ENCODE results near the gene GLG1.
"Not testable (repeated sequence)": the region's sequence is repeated elsewhere in the genome, so short reads cannot be mapped to it uniquely, and the experiment has no call there.

Gene GLG1

GRCh38 chr16:74430036-74430712 lies 176.7 kb downstream of the GLG1 start:
- DNase-seq: not testable (repeated sequence)

GRCh38 chr16:74428493-74428892 lies 178.4 kb downstream of the GLG1 start:
- DNase-seq: not testable (repeated sequence)

- DNase-seq: not testable (repeated sequence)
These were observed 181.2 kb downstream of the GLG1 start for GRCh38 chr16:74425751-74426150.

- DNase-seq: not testable (repeated sequence)
These were observed 183.2 kb downstream of the GLG1 start for GRCh38 chr16:74423721-74424120.

- not testable (repeated sequence) for DNase-seq
These were observed 184.8 kb downstream of the GLG1 start for GRCh38 chr16:74422086-74422485.

GRCh38 chr16:74421482-74421785 lies 185.5 kb downstream of the GLG1 start:
- DNase-seq: not testable (repeated sequence)

GRCh38 chr16:74420612-74421481 lies 186.1 kb downstream of the GLG1 start, which contains the start of gene CLEC18B:
Gene CLEC18B, minus strand, starts transcription at chr16:74421478. Its CDS starts 208 bp downstream, at chr16:74421270.
- not testable (repeated sequence) for DNase-seq

- not testable (repeated sequence) for DNase-seq
These were observed 187.1 kb downstream of the GLG1 start for GRCh38 chr16:74419811-74420210.

- not testable (repeated sequence) for DNase-seq
These were observed 189.0 kb downstream of the GLG1 start for GRCh38 chr16:74417897-74418296.

GRCh38 chr16:74413920-74414319 lies 193.0 kb downstream of the GLG1 start:
- not testable (repeated sequence) for DNase-seq

GRCh38 chr16:74413485-74413884 lies 193.4 kb downstream of the GLG1 start:
- DNase-seq: not testable (repeated sequence)

- DNase-seq: not testable (repeated sequence)
These were observed 194.0 kb downstream of the GLG1 start for GRCh38 chr16:74412775-74413390.

GRCh38 chr16:74412138-74412774 lies 194.7 kb downstream of the GLG1 start:
- not testable (repeated sequence) for DNase-seq

- DNase-seq: not testable (repeated sequence)
These were observed 195.9 kb downstream of the GLG1 start for GRCh38 chr16:74410981-74411380.

- DNase-seq: not testable (repeated sequence)
These were observed 196.6 kb downstream of the GLG1 start for GRCh38 chr16:74410057-74410957.

- DNase-seq: not testable (repeated sequence)
These were observed 197.5 kb downstream of the GLG1 start for GRCh38 chr16:74409185-74409981.

- peak; percentile 26 for DNase-seq
These were observed 199.6 kb downstream of the GLG1 start for GRCh38 chr16:74407362-74407705.

GRCh38 chr16:74406600-74407361 lies 200.1 kb downstream of the GLG1 start:
- not testable (repeated sequence) for DNase-seq

GRCh38 chr16:74404148-74404933 lies 202.6 kb downstream of the GLG1 start:
- not testable (repeated sequence) for DNase-seq
